Osteocyte (in vitro differentiated cells): ENCODE results near the gene PPM1H. TPM values are rescaled to one million over a fixed set of nuclear protein-coding genes. Genes with fewer than 3 reads are reported as not detected.
"Not testable (repeated sequence)": the region's sequence is repeated elsewhere in the genome, so short reads cannot be mapped to it uniquely, and the experiment has no call there.

Experiments
- DNase-seq: peaks from one replicate; pipeline ENCODE4 v3.0.0; 2021; ENCODE audit warnings: mixed read lengths; ENCODE audit not compliant: unreplicated experiment; ENCODE audit errors: extremely low spot score
- H3K27ac Mint-ChIP-seq: one replicate; pipeline ENCODE4 v1.8.0; 2021; ENCODE audit warnings: mild to moderate bottlenecking, mixed read lengths; ENCODE audit not compliant: unreplicated experiment
- H3K27me3 Mint-ChIP-seq: one replicate; pipeline ENCODE4 v1.8.0; 2021; ENCODE audit warnings: mixed read lengths; ENCODE audit not compliant: unreplicated experiment
- H3K36me3 Mint-ChIP-seq: one replicate; pipeline ENCODE4 v1.8.0; 2021; ENCODE audit warnings: mixed read lengths; ENCODE audit not compliant: unreplicated experiment
- H3K4me1 Mint-ChIP-seq: one replicate; pipeline ENCODE4 v1.8.0; 2021; ENCODE audit warnings: mixed read lengths; ENCODE audit not compliant: unreplicated experiment
- H3K4me3 Mint-ChIP-seq: one replicate; pipeline ENCODE4 v1.8.0; 2021; ENCODE audit warnings: mild to moderate bottlenecking, moderate library complexity, mixed read lengths; ENCODE audit not compliant: unreplicated experiment
- H3K9me3 Mint-ChIP-seq: one replicate; pipeline ENCODE4 v1.8.0; 2021; ENCODE audit warnings: mixed read lengths; ENCODE audit not compliant: unreplicated experiment
- CTCF ChIP-seq: fragments of 200-600 bp; sonication (generic); IDR thresholded peaks from 2 replicates; pipeline ENCODE4 v1.5.0; 2021; ENCODE audit warnings: antibody characterized with exemption, mild to moderate bottlenecking, moderate library complexity
- total RNA-seq: library from RNA; stranded (reverse); gene quantifications from 2 replicates; pipeline ENCODE4 v1.2.1, GENCODE V29; 2021

PPM1H gene
- total RNA-seq, 1 donor from 2014 or later = 60.8 TPM

DNA sequence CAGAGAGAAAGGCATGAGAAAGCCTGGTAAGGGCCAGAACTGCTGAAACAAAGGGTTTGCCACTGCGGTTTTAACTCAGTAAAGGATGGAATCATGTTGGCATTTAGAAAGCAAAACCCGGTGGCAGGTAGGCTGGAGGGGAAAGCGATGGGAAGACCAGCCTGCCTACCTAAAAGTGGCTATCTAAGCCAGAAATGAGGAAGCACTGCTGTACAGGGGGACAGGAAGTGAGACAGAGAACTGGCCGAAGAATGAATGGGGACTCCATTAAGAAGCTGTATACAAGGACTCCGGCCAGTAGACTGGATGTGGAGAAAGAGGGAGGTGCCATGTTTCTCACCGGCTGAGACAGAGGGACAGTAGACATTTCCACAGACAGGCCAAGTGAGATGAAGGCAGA, 48.2 kb downstream of the PPM1H start:
- Mint-ChIP-seq H3K27me3 (no peaks in the 10 kb centered on the region), H3K9me3 (no peaks in the 10 kb centered on the region), H3K4me1 (peaks cover 27% of the 10 kb centered on the region), H3K27ac (no peak overlapping the region), H3K4me3 (no peak overlapping the region), H3K36me3 (peaks cover 22% of the 10 kb centered on the region)
- DNase-seq = no peak
- TF ChIP-seq CTCF = no peak

DNA sequence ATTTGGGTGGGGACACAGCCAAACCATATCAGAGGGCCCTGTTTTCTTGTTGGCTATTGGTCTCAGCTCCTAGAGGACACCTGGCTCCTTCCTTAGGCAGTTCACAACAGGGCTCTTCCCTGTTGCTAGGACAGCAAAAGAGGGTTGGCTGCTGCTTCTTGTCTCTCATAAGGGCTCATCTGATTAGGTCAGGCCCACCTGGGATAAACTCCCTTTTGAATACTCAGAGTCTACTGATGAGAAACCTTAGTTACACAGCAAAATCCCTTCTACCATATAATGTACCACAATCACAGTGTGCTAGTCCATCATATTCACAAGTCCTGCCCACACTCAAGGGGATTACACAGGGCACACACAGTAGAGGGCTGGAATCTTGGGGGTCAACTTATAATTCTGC, 49.7 kb downstream of the PPM1H start:
- Mint-ChIP-seq H3K36me3 (peaks cover 30% of the 10 kb centered on the region), H3K27me3 (no peaks in the 10 kb centered on the region), H3K9me3 (no peaks in the 10 kb centered on the region), H3K4me3 (no peak overlapping the region), H3K4me1 (peaks cover 26% of the 10 kb centered on the region), H3K27ac (no peak overlapping the region)
- TF ChIP-seq CTCF = no peak
- DNase-seq = no peak

DNA sequence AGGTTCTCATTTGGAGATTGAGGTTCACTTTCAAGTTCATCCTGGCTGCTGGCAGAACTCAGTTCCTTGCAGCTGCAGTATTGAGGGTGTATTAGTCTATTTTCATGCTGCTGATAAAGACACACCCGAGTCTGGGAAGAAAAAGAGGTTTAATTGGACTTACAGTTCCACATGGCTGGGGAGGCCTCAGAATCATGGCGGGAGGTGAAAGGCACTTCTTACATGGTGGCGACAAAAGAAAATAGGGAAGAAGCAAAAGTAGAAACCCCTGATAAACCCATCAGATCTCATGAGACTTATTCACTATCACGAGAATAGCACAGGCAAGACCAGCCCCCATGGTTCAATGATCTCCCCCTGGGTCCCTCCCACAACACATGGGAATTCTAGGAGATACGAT, 50.1 kb downstream of the PPM1H start:
- Mint-ChIP-seq H3K36me3 (peaks cover 33% of the 10 kb centered on the region), H3K4me1 (peaks cover 27% of the 10 kb centered on the region)
- H3K27me3 Mint-ChIP-seq, H3K27ac Mint-ChIP-seq, DNase-seq, H3K9me3 Mint-ChIP-seq, H3K4me3 Mint-ChIP-seq: not testable (repeated sequence)

- TF ChIP-seq CTCF = no peak
- H3K27me3 Mint-ChIP-seq = no peaks in the 10 kb centered on the region
- peaks cover 36% of the 10 kb centered on the region for H3K4me1 Mint-ChIP-seq
- peaks cover 34% of the 10 kb centered on the region for H3K36me3 Mint-ChIP-seq
- H3K27ac Mint-ChIP-seq = no peak overlapping the region
- DNase-seq = no peak
- no peaks in the 10 kb centered on the region for H3K9me3 Mint-ChIP-seq
- H3K4me3 Mint-ChIP-seq = no peak overlapping the region
These were observed 52.3 kb downstream of the PPM1H start for GRCh38 chr12:62882696-62883095.

DNA sequence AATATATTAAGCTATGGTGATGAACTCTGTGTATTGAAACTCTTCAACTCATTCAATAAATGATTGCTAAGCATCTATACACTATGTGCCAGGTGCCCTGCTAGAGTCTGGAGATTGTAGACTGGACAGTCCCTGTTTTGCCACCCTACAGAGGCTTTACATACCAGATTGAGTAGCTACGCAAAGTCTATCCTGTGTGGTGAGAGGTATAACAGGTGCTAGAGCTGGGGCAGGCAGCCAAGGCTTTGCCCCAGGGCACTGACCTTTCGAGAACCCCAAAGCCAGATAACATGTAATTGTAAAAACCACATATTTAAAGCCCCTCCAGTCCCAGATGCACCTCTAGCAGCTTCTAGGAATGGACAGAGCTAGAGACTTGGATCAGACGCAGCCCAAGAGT, 52.8 kb downstream of the PPM1H start:
- no peaks in the 10 kb centered on the region for H3K9me3 Mint-ChIP-seq
- peaks cover 40% of the 10 kb centered on the region for H3K4me1 Mint-ChIP-seq

More for the DNA sequence above, 52.8 kb downstream of the PPM1H start:
- no peaks in the 10 kb centered on the region for H3K27me3 Mint-ChIP-seq
- H3K27ac Mint-ChIP-seq = no peak overlapping the region
- TF ChIP-seq CTCF = no peak
- DNase-seq = no peak
- no peak overlapping the region for H3K4me3 Mint-ChIP-seq
- peaks cover 34% of the 10 kb centered on the region for H3K36me3 Mint-ChIP-seq
